Psoas muscle (tissue), 8 donors: Measurements from ENCODE around the gene CRACDL. TPM values are rescaled to one million over a fixed set of nuclear protein-coding genes. Genes with fewer than 3 reads are reported as not detected.

ENCODE experiments used
- ATAC-seq, 4 donors: fragments of 200-7000 bp; cut with Tn5 transposase; one replicate each; pipeline ENCODE4 v1.9.1; 2020; ENCODE audit warnings: moderate library complexity in 3 of 4, mild to moderate bottlenecking in 2 of 4
- DNase-seq, 2 donors: peaks; one replicate each; pipeline ENCODE4 v3.0.0-alpha.2; 2020
- H3K27ac ChIP-seq: fragments of 200-600 bp; one replicate; pipeline ENCODE4 v1.8.0; 2022
- H3K27me3 ChIP-seq, 3 donors: fragments of 200-600 bp in 1 of 3; one replicate each; pipeline versions ENCODE4 v1.6.1 to v1.8.0; 2013 to 2022; ENCODE audit warnings: low read length in 2 of 3, mild to moderate bottlenecking in 2 of 3, moderate library complexity in 1 of 3; ENCODE audit not compliant: insufficient read depth in 3 of 3
- H3K36me3 ChIP-seq, 2 donors: fragments of 200-600 bp in 1 of 2; one replicate each; pipeline versions ENCODE4 v1.6.1 to v1.8.0; 2013 to 2022; ENCODE audit warnings: low read depth in 1 of 2, mild to moderate bottlenecking in 1 of 2, moderate library complexity in 1 of 2; ENCODE audit not compliant: insufficient read depth in 1 of 2
- H3K4me1 ChIP-seq: fragments of 200-600 bp; one replicate; pipeline ENCODE4 v1.8.0; 2022
- H3K4me3 ChIP-seq: fragments of 200-600 bp; one replicate; pipeline ENCODE4 v1.8.0; 2022; ENCODE audit warnings: mild to moderate bottlenecking
- H3K9me3 ChIP-seq: fragments of 200-600 bp; one replicate; pipeline ENCODE4 v1.8.0; 2022
- CTCF ChIP-seq: fragments of 200-600 bp; IDR thresholded peaks from one replicate; pipeline ENCODE4 v1.8.0; 2022; ENCODE audit warnings: antibody characterized with exemption
- WGBS, 3 donors: extraction: QIAGEN DNeasy Blood & Tissue Kit; methylation state at CpG; one replicate each; pipeline versions ENCODE4 v1.1.6 to v1.1.7; 2013; 5-methylcytosine and 5-hydroxymethylcytosine counted together
- intact Hi-C, 2 donors: fragments of 100-400 bp; cut with DNase I; formaldehyde crosslinking; loops; one replicate each; pipeline versions ENCODE4 v1.11.0 to v1.14.2; 2022
- polyA plus RNA-seq, 3 donors: library from polyadenylated mRNA; stranded (reverse); fragments of 200-250 nt; gene quantifications; one replicate each; pipeline ENCODE4 v1.2.3, GENCODE V29; 2013
- total RNA-seq, 4 donors: library from RNA; stranded (reverse); fragmentation: NEBNext Ultra II Directional in 2 of 4; extraction: Animal tissue kit (Norgen Biotek cat#: 25700) in 2 of 4; gene quantifications; one replicate each; pipeline versions ENCODE4 v1.2.1 to v1.2.4, GENCODE V29; 2021 to 2023
- donor health status: healthy with polysubstance abuse.
- donor health status: DM: no; HTN: no; CAD: no; lungs with moderate emphysema.
- donor health status: Bipolar disorder and iron deficiency.
- donor health status: healthy.
- donor health status: DM: yes; HTN: yes; CAD: no.
- donor health status: DM: no; HTN: no; CAD: no.
- donor health status: DM: no; HTN: no; CAD: no.
- donor health status: DM: yes; HTN: yes; CAD: no.

Gene CRACDL
- total and polyA plus RNA-seq, 7 donors: 0.97 to 3.1 (median 2.3) TPM

DNA sequence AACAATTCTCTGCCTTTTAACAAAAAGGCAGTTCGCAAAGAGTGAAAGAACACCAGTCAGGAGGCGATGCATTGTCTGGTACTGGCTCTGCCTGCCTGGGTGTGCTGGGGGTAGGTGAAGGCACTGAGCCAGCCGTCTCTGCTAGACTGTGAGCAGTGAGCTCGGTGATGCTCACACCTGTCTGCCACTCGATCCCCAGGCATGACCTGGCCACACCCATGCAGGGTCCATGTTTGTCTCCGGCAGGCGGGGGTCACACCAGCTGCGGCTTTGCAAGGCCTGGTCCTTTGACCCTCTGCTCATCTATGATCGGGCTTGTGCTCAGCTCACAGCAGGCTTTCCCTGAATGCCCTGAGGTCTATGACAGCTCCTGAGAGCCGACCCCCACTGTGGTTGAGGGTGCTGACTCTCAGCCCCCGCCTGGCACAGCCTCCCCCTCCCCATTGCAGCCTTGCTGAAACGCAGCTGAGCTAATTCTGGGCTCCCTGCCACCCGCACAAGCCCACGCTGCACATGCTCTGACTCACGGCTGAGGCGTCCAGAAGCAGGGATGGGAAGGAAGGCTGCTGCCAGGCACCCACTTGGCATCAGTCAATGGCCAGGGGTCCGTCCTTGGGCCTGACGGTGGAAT is 23.7 kb downstream of the CRACDL start:
- Histone ChIP-seq H3K4me3 (no peak overlapping the region), H3K27me3 (no peaks in the 10 kb centered on the region), H3K9me3 (no peaks in the 10 kb centered on the region), H3K4me1 (peaks cover 20% of the 10 kb centered on the region), H3K36me3 (no peaks in the 10 kb centered on the region), H3K27ac (no peak overlapping the region)
- WGBS, 3 donors: 51 to 59% (median 55%) methylated on average over 18 of the region's 18 CpGs
- intact Hi-C loops: no loop called here
- DNase-seq: peak in 1 of 2 donors; percentile 35
- peak in 2 of 4 donors; percentile 46 to 59 for ATAC-seq
- TF ChIP-seq CTCF: no peak

GRCh38 chr2:98911376-98912154 is 24.5 kb downstream of the CRACDL start:
- DNase-seq (no peak), ATAC-seq (no peak)
- TF ChIP-seq CTCF: no peak
- no peak overlapping the region for H3K4me3 ChIP-seq
- H3K27ac ChIP-seq: no peak overlapping the region
- intact Hi-C loops: no loop called here
- no peaks in the 10 kb centered on the region for H3K9me3 ChIP-seq
- H3K4me1 ChIP-seq: peaks cover 20% of the 10 kb centered on the region
- no peaks in the 10 kb centered on the region for H3K36me3 ChIP-seq
- WGBS, 3 donors: 75 to 82% (median 76%) methylated on average over 17 of the region's 17 CpGs
- no peaks in the 10 kb centered on the region for H3K27me3 ChIP-seq

GRCh38 chr2:98911126-98911375 is 25.0 kb downstream of the CRACDL start:
- no peak for TF ChIP-seq CTCF
- no peaks in the 10 kb centered on the region for H3K9me3 ChIP-seq
- H3K4me3 ChIP-seq: no peak overlapping the region
- ATAC-seq (no peak), DNase-seq (no peak)
- H3K27me3 ChIP-seq: no peaks in the 10 kb centered on the region
- H3K36me3 ChIP-seq: no peaks in the 10 kb centered on the region
- H3K27ac ChIP-seq: no peak overlapping the region
- H3K4me1 ChIP-seq: peaks cover 20% of the 10 kb centered on the region
- intact Hi-C loops: no loop called here
- 78 to 87% (median 83%) methylated on average over 7 of the region's 7 CpGs for WGBS, 3 donors

DNA sequence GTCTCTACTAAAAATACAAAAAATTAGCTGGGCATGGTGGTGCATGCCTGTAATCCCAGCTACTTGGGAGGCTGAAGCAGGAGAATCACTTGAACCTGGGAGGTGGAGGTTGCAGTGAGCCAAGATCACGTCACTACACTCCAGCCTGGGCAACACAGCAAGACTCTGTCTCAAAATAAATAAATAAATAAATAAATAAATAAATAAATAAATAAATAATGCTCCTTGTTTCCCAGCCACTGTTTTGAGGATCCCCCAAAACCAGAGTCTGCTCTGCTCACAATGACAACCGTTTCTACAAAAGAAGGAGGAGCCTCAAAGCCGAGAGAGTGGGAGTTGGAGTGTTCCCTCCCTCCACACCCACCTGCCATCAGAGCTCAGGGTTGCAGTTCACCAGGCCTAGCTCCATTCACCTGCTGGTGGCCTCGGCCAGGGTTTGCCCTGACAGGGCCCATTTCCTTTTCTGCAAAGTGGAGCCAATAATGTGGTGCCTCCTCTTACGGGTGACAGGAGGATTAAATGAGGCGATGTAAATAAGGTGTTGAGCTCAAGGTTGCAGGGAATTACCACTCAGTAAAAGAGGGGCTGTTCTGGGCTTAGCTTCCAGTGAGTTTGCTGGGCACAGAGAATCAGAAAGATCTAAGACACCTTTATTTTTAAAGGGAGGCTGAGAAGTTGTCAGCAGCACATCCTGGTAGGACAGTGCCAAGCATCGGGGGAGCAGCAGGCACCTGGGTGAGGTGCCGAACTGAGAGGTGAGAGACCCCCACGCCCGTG is 25.5 kb downstream of the CRACDL start:
- Histone ChIP-seq H3K4me3 (no peak overlapping the region), H3K9me3 (no peaks in the 10 kb centered on the region), H3K27me3 (no peaks in the 10 kb centered on the region), H3K4me1 (peaks cover 20% of the 10 kb centered on the region), H3K27ac (no peak overlapping the region), H3K36me3 (no peaks in the 10 kb centered on the region)
- intact Hi-C loops: no loop called here
- ATAC-seq: no peak
- 91 to 93% (median 92%) methylated on average over 10 of the region's 10 CpGs for WGBS, 3 donors
- no peak for TF ChIP-seq CTCF
- no peak for DNase-seq
